HT-29 (cell line): ENCODE results near the gene SLC44A3. TPM values are rescaled to one million over a fixed set of nuclear protein-coding genes. Genes with fewer than 3 reads are reported as not detected.

Experiments used
- DNase-seq: peaks from one replicate; pipeline ENCODE4 v3.0.0-alpha.2; 2015; ENCODE audit warnings: low spot score
- total RNA-seq: library from RNA; depleted of rRNA; stranded (reverse); fragments of >200 nt; shearing (Covaris generic); gene quantifications from 2 replicates; pipeline ENCODE4 v1.2.3, GENCODE V29; 2014

Gene SLC44A3
- total RNA-seq, 1 experiment from 2014 or later = 14.1 TPM

- DNase-seq = no peak
Measured at GRCh38 chr1:94872771-94873495, 52.8 kb downstream of the SLC44A3 start.

DNA sequence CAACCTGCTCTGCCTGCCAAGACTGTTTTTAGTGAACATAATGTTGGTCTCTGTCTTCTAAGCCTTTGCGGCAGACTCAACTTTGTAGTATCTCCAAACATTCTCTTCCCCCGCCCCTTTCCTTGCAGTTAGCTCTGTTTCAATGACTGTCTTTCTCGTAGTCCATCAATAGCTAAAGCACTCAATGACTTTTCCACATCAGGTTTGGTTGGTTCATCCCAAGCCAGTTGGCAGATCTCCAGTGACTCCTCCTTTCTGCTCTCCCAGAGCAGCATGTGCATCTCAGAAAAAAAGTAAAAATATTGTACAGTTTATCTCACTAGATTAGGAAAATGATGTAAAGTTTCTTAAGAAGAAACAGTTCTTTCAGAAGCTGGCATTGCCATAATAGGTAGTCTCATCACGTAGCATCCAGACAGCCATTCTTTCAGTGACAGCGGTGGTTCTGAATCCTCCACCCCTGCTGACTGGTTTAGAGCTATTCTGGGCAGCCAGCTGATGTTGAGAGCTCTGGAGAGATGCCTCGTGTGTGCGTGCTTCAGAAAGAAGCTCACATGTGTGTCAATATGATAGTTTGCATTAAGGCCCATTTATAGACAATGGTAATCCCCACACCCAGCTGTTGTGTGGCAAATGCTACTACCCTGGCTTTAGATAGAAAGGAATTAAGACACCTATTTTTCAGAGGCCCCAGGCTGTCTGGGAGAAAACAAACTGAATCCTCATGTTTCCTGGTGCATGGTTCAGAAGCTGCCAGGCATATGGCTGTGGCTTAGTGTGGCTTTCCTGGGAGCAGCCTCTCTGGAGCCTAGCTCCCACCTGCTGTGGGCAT lies 53.6 kb downstream of the SLC44A3 start:
- no peak for DNase-seq

DNA sequence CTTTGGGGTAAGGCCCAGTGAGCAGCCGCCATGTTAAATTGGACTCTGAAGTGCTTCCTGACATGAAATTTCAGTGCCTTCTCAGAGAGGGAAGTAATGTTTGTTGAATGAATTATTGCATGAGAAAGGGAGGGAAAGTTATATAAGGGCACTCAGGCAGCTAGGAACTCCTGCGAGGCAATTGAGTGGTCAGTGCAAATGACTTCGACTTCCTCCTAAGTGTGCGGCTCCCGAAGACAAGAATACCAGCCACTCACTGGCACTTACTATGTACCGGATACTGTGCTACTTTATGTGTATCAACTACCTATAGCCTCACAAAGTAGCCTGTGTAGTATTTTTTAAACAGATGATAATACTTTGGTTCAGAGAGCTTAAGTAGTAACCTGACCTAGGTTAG lies 54.3 kb downstream of the SLC44A3 start:
- no peak for DNase-seq

- no peak for DNase-seq
Measured at GRCh38 chr1:94875794-94876193, 55.6 kb downstream of the SLC44A3 start.

DNA sequence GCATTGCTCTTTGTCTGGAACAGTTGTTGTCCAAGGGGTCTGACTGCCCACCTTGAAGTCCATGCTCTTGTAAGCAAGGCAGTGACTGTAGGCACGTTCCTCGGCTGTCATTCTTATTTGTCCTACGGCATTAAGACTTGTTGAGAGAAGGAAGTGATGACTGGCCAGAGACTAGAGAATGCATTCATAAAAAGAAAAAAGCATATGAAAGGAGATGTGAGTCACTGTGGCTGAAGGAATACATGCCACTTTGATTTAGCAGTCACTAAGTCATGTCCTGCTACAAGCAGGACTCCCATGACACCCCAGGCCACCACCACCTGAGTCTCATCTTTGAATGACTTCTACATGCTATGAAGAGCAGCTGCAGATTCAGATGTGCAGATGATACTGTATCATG lies 56.2 kb downstream of the SLC44A3 start:
- no peak for DNase-seq

- no peak for DNase-seq
Measured at GRCh38 chr1:94878329-94878728, 58.2 kb downstream of the SLC44A3 start.

GRCh38 chr1:94883691-94884090 lies 63.5 kb downstream of the SLC44A3 start:
- DNase-seq = no peak

DNA sequence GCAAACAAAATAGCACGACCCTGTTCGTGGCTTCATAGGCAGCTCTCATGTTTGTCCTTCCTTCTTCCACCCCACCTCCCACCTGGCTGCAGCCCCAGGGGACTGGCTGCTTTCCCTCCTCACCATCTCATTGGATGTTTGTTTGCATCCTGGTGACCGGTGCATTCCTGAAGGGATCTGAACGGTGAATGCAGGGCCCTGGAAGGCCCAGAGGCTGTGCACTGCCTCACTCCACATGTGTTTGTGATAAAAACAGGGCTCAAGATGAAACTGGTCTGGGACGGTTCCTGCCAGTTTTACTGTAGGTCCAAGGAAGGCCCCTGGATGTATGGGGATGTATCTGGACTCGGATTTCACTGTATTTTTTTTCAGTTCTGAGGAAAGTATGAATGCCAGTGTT lies 63.9 kb downstream of the SLC44A3 start:
- DNase-seq = no peak

DNA sequence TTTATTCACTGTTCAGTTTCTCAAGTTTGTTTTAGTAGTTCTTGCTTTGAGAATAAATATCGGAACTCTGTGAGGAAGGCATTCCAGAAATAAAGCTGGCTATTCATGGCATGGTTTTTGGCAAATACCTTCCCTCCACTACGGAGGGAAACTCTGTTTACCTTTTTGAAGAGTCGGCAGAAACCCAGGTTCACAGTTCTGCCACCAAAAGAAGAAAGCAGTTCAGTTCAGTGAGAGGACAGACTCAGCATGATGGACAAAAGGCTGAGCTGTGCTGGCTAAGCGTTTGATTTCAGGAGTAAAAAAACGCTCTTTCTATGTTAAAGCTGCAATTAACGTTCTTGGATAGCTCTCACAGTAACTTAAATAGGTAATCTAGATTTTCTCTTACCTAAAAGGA lies 64.3 kb downstream of the SLC44A3 start:
- no peak for DNase-seq

- no peak for DNase-seq
Measured at GRCh38 chr1:94886361-94886760, 66.2 kb downstream of the SLC44A3 start.

DNA sequence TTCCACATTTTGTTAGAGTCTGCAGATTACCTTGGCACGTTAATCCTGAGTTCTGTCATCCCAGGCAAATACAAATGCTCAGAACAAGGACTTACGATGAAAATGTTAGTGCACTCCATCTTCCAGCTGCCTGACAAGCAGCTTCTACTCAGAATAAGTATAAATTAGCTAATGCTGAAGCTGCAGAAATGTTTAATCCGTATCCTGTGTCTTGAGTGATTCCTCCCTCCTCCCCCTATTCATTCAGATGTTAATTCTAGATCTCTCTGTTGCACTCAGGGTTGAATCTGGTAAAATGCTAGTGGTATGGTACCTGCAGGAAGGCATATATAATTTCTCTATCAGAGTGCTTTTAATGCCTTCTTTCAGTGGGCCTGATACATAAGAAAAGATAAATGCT lies 66.9 kb downstream of the SLC44A3 start:
- no peak for DNase-seq

DNA sequence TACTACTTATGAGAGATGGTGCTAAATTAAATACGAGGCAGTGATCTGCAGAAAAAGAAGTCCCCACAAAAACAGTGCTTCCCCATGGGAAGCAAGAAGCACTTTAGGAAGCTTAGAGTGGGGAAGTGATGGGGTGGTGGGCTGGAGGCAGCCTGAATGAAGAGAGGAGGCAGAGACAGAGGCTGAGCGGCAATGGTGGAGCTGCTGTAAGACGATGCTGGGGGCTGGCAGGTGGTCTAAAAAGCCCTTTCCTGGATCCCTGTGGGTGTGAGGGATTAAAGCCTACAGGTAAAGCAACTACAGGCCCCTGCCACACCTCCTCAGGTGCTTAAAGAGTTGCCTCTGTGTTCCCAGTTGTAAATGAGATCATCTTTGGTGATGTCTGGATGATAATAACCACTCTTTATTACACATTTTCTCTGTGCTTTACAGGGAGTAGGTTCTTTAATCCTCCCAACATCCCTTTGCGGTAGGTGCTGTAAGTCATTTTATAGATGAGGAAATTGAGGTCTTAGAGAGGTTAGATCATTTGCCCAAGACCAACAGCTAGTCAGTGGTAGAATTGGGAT lies 67.5 kb downstream of the SLC44A3 start:
- DNase-seq = no peak

DNA sequence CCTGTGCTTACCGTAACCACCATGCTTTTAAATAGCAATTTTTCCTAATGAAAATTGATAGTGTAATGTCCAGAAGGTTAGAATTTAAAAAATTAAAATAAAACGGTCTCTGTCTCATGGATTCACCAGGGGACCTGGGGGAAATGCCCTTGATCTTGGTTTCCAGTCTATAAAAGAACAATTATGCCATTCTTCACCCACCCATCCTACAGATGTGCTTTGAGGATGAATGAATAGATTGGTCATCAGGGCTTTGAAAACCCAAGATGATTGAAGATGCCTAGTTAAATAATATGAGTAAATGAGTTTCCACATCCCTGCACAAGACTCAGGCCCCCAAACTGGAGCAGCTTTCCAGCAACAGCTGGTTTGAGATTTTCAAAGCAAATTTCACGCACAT lies 68.0 kb downstream of the SLC44A3 start:
- no peak for DNase-seq

DNA sequence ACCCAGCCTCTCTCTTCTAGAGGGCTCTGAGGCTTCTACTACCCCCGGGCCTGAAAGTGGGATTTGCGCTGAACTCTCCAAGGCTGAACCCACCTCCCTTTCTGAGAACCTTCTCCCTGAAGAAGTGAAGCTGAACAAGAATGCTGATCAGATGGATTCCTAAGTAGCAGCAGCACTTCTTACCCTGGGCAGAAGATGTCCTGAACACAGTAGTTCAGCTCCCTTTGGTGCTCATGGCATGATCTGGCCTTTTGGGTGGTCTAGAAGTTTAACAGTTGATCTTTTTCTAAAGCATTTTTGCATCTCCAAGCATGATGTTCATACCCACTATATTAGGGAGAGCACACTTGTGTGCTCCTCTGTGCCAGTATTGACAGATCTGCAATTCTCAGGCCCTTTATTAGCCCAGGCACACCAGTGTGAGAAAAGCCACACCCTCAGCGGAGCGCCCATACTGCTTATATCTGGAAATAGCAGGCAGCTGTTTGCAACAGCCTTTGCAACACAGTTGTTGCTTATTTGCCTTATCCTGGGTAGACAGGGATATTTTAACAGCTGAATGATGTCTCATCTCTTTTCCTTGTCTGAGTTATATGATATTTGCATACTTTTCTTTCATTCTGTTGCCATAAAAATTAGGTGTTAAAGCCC lies 72.6 kb downstream of the SLC44A3 start:
- no peak for DNase-seq

- no peak for DNase-seq
Measured at GRCh38 chr1:94894630-94895029, 74.5 kb downstream of the SLC44A3 start.

DNA sequence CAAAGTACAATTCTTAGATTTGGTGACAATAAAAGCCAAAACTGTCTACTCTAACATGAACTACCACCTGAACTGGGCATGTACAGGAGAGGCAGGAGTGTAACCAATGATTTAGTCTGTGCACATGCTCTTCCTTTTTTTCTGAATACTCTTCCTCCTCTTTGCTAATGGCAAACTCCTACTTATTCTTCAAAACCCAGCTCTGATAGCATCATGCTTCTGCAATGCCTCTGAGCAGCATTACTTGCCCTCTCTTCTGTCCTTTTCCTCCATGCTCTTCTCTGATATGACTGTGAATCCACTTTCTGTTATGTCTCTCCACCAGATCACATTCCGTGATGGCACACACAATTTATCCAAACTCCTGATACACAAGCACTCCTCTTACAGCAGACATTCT lies 75.4 kb downstream of the SLC44A3 start:
- DNase-seq = no peak

- DNase-seq = no peak
Measured at GRCh38 chr1:94898491-94899385, 78.6 kb downstream of the SLC44A3 start.

DNA sequence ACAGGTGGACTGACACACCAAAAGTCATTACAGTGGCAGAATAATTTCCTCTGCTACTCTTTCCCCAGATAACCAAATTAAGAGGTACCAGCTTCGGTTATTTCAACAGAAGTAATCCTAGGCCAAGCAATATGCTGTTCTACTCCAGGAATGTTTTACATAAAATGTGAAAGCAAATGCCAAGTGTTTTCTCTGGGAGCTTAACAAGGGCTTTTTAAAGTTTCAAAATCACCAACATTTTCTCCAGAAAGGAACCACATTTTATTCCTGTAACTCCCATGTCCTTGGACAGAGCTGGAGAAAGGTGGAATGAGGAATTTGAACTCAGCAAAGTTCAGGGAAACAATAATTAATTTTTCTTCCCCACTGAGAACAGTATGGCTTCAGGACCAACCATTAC lies 79.6 kb downstream of the SLC44A3 start:
- no peak for DNase-seq

DNA sequence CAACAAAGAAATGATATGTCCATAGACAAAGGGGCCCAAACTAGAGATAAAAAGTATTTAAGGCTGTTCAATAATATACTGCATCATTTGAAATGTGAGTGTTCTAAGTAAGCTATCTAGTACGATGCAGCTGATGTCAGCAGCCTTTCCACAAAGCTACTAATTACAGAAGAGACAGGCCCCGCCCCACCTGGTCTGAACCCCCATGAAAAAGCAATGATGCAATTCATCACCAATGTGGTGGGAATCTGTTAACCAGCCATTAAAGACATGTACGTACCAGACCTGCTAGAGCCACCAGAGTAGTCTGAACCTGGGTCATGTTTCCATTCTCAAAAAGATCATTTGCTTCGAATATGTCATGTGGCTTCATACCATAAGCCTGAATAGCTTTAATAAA lies 81.7 kb downstream of the SLC44A3 start:
- DNase-seq = no peak

GRCh38 chr1:94903280-94904009 lies 83.3 kb downstream of the SLC44A3 start:
- no peak for DNase-seq

DNA sequence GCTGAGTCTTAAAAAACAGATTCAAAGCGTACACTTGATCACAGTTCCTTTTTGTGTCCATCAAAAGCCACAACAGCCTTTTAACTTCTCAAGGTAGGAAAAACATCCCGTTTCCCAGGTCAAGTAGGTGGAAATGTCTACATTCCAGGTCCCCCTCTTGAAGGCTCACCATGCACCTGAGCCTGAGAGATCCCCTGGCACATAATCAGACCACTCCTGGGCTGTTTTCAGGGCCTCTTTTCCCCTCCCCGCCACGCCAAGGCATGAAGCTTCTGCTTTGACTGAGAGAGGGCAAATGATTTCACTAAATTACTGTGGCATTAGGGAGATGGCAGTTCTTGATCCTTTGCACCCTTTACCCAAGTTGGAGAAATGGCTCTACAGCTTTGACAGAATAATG lies 85.0 kb downstream of the SLC44A3 start:
- no peak for DNase-seq
